NCI-H446 treated with DMSO at 0.1 percent for 48 hours (cell line): ENCODE measurements around the gene TUBB8B.
"Not testable (repeated sequence)": the region's sequence is repeated elsewhere in the genome, so short reads cannot be mapped to it uniquely, and the experiment has no call there.

Experiments
- DNase-seq: peaks from one replicate; lab custom pipeline; 2025; lab: John Stamatoyannopoulos, UW

The TUBB8B gene

DNA sequence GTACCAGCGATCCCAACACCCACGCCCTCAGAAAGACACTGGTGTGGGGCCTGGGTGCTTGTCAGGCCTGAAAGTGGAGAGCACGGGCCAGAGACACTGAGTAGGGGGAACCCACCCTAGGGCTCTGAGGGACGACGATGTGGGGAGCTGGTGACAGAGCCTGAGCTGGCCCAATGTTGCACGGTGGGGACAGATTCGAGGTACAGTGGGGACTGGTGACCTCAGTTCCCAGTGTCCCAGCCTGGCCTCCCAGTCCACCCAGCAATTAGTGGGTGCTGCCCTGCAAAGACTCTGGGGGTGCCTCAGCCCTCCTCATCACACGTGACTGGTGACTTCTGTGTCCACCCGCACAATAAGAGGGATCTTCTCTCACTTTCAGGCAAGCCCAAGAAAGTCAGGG is 36.6 kb downstream of the TUBB8B start:
- not testable (repeated sequence) for DNase-seq

- not testable (repeated sequence) for DNase-seq
Measured at GRCh38 chr18:11383-12274, 37.8 kb downstream of the TUBB8B start.

DNA sequence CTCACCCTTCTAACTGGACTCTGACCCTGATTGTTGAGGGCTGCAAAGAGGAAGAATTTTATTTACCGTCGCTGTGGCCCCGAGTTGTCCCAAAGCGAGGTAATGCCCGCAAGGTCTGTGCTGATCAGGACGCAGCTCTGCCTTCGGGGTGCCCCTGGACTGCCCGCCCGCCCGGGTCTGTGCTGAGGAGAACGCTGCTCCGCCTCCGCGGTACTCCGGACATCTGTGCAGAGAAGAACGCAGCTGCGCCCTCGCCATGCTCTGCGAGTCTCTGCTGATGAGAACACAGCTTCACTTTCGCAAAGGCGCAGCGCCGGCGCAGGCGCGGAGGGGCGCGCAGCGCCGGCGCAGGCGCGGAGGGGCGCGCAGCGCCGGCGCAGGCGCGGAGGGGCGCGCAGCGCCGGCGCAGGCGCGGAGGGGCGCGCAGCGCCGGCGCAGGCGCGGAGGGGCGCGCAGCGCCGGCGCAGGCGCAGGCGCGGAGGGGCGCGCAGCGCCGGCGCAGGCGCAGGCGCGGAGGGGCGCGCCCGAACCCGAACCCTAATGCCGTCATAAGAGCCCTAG is 38.7 kb downstream of the TUBB8B start:
- DNase-seq, result not testable (repeated sequence)

DNA sequence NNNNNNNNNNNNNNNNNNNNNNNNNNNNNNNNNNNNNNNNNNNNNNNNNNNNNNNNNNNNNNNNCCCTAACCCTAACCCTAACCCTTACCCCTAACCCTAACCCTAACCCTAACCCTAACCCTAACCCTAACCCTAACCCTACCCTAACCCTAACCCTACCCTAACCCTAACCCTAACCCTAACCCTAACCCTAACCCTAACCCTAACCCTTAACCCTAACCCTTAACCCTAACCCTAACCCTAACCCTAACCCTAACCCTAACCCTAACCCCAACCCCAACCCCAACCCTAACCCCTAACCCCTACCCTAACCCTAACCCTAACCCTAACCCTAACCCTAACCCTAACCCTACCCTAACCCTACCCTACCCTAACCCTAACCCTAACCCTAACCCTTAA is 39.5 kb downstream of the TUBB8B start:
- not testable (repeated sequence) for DNase-seq
